SK-N-SH (cell line): ENCODE measurements around the gene CDHR2.

Experiments
- CHD2 ChIP-seq: fragments of 150-350 bp; IDR thresholded peaks from 2 replicates; pipeline ENCODE4 v1.6.1; 2018; ENCODE audit warnings: low read length; ENCODE audit not compliant: partially characterized antibody
- EZH2phosphoT487 ChIP-seq: fragments of 200-600 bp; sonication (generic); IDR thresholded peaks from 2 replicates; pipeline ENCODE4 v1.6.1; 2017; ENCODE audit warnings: low read depth, mixed run types, mild to moderate bottlenecking, antibody characterized with exemption, moderate library complexity, borderline replicate concordance
- FOXM1 ChIP-seq: IDR thresholded peaks from 2 replicates; pipeline ENCODE4 v1.4.0; 2012; ENCODE audit warnings: low read depth, mild to moderate bottlenecking
- MXI1 ChIP-seq: IDR thresholded peaks from 2 replicates; pipeline ENCODE4 v1.6.1; 2012; ENCODE audit warnings: mild to moderate bottlenecking, low read depth, low read length, improper control_type of control experiment
- RAD21 ChIP-seq: IDR thresholded peaks from 2 replicates; pipeline ENCODE4 v1.6.1; 2012; ENCODE audit warnings: mild to moderate bottlenecking, low read length
- RCOR1 ChIP-seq: fragments of 150-350 bp; IDR thresholded peaks from 2 replicates; pipeline ENCODE4 v1.6.1; 2017; ENCODE audit warnings: antibody characterized with exemption, low read length
- RFX5 ChIP-seq: IDR thresholded peaks from 2 replicates; pipeline ENCODE4 v1.6.1; 2012; ENCODE audit warnings: mild to moderate bottlenecking, improper control_type of control experiment, low read length
- RXRA ChIP-seq: IDR thresholded peaks from 2 replicates; pipeline ENCODE4 v1.4.0; 2012; ENCODE audit warnings: low read depth, mild to moderate bottlenecking, borderline replicate concordance
- TAF1 ChIP-seq: IDR thresholded peaks from 2 replicates; pipeline ENCODE4 v1.6.1; 2012; ENCODE audit warnings: low read depth, mild to moderate bottlenecking, low read length, moderate library complexity, borderline replicate concordance
- TF ChIP-seq, protein P1 (sequence below): fragments of 200-600 bp; sonication (generic); IDR thresholded peaks from 2 replicates; pipeline ENCODE4 v1.6.1; 2017; ENCODE audit warnings: antibody characterized with exemption, mild to moderate bottlenecking, moderate library complexity
- TF ChIP-seq, protein P2 (sequence below): IDR thresholded peaks from 2 replicates; pipeline ENCODE4 v1.4.0; 2012; ENCODE audit warnings: low read depth, borderline replicate concordance
- TF ChIP-seq, protein P3 (sequence below): fragments of 150-350 bp; IDR thresholded peaks from 2 replicates; pipeline ENCODE4 v1.6.1; 2016; ENCODE audit warnings: mild to moderate bottlenecking, low read depth, low read length
- TF ChIP-seq, protein P4 (sequence below): IDR thresholded peaks from 2 replicates; pipeline ENCODE4 v1.4.0; 2012; ENCODE audit warnings: low read depth
- TF ChIP-seq, protein P5 (sequence below): IDR thresholded peaks from 2 replicates; pipeline ENCODE4 v1.4.0; 2012; ENCODE audit warnings: low read depth, borderline replicate concordance

DNA sequence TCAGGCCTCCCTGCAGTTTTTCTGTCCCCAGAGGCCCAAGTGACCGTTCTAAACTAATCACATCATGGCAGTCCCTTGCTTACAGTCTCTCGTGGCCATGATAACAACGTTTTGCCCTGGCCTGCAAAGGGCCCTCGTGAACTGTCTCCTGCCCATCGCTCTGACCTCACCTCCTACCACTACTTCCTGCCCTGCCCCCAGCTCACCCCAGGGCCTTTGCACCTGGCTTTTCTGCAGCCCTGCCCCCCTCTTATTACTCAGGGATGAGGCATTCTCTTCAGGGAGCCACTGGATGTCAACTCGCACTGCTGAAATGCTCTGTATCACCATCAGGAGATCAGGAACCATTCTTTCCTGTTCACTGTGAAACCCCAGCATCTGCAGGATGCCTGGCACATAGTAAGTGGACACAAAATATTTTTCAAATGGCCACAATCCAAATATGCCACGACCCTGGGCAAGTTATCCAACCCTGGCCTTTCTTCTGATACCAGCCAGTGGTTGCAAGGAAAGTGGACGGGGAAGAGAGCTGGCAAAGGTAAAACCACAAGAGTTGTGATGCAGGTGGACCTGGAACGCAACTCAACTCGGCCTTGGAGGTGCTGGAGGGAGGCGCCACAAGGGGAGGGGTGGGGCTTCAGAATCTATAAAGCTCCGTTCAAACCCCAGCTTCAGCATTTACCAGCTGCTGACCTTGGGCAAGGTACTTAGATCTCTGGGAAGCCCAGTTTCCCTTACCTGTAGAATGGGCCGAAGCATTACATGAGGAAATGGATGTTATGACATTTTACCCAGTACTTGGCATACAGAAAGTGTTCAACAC is 79.5 kb downstream of the CDHR2 start:
- TF ChIP-seq TAF1 (no peak), FOXM1 (no peak), RCOR1 (no peak), RAD21 (no peak), EZH2phosphoT487 (no peak), RFX5 (no peak), RXRA (no peak), MXI1 (no peak), CHD2 (no peak)
- TF ChIP-seq, protein P1, sequence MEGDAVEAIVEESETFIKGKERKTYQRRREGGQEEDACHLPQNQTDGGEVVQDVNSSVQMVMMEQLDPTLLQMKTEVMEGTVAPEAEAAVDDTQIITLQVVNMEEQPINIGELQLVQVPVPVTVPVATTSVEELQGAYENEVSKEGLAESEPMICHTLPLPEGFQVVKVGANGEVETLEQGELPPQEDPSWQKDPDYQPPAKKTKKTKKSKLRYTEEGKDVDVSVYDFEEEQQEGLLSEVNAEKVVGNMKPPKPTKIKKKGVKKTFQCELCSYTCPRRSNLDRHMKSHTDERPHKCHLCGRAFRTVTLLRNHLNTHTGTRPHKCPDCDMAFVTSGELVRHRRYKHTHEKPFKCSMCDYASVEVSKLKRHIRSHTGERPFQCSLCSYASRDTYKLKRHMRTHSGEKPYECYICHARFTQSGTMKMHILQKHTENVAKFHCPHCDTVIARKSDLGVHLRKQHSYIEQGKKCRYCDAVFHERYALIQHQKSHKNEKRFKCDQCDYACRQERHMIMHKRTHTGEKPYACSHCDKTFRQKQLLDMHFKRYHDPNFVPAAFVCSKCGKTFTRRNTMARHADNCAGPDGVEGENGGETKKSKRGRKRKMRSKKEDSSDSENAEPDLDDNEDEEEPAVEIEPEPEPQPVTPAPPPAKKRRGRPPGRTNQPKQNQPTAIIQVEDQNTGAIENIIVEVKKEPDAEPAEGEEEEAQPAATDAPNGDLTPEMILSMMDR, result no peak
- TF ChIP-seq, protein P2, sequence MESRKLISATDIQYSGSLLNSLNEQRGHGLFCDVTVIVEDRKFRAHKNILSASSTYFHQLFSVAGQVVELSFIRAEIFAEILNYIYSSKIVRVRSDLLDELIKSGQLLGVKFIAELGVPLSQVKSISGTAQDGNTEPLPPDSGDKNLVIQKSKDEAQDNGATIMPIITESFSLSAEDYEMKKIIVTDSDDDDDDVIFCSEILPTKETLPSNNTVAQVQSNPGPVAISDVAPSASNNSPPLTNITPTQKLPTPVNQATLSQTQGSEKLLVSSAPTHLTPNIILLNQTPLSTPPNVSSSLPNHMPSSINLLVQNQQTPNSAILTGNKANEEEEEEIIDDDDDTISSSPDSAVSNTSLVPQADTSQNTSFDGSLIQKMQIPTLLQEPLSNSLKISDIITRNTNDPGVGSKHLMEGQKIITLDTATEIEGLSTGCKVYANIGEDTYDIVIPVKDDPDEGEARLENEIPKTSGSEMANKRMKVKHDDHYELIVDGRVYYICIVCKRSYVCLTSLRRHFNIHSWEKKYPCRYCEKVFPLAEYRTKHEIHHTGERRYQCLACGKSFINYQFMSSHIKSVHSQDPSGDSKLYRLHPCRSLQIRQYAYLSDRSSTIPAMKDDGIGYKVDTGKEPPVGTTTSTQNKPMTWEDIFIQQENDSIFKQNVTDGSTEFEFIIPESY, result no peak
- TF ChIP-seq, protein P3, sequence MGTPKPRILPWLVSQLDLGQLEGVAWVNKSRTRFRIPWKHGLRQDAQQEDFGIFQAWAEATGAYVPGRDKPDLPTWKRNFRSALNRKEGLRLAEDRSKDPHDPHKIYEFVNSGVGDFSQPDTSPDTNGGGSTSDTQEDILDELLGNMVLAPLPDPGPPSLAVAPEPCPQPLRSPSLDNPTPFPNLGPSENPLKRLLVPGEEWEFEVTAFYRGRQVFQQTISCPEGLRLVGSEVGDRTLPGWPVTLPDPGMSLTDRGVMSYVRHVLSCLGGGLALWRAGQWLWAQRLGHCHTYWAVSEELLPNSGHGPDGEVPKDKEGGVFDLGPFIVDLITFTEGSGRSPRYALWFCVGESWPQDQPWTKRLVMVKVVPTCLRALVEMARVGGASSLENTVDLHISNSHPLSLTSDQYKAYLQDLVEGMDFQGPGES, result no peak
- TF ChIP-seq, protein P4, sequence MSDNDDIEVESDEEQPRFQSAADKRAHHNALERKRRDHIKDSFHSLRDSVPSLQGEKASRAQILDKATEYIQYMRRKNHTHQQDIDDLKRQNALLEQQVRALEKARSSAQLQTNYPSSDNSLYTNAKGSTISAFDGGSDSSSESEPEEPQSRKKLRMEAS, result no peak
- TF ChIP-seq, protein P5, sequence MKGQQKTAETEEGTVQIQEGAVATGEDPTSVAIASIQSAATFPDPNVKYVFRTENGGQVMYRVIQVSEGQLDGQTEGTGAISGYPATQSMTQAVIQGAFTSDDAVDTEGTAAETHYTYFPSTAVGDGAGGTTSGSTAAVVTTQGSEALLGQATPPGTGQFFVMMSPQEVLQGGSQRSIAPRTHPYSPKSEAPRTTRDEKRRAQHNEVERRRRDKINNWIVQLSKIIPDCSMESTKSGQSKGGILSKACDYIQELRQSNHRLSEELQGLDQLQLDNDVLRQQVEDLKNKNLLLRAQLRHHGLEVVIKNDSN, result no peak
